Caco-2 (cell line): Measurements from ENCODE around the gene SETD1B. TPM values are rescaled to one million over a fixed set of nuclear protein-coding genes. Genes with fewer than 3 reads are reported as not detected.

ENCODE experiments used
- BruUV-seq: library from RNA; stranded (reverse); fragments of 400-500 nt; replicated peaks from 2 replicates; lab custom pipeline; 2021; lab: Mats Ljungman, UMichigan
- CTCF ChIA-PET: fragments of 300-600 bp; sonication (Branson Sonifier 250); formaldehyde crosslinking; loops from one replicate; lab custom pipeline; 2022; ENCODE audit warnings: antibody characterized with exemption; lab: Charles Lee
- POLR2A ChIA-PET: fragments of 300-600 bp; sonication (Branson Sonifier 250); formaldehyde crosslinking; loops from one replicate; lab custom pipeline; 2022; ENCODE audit warnings: antibody characterized with exemption; lab: Charles Lee
- DNase-seq, 2 experiments: peaks; one replicate each; pipeline versions ENCODE4 v3.0.0 to v3.0.0-alpha.2; 2020 to 2022
- H3K27me3 ChIP-seq: replicated peaks from 2 replicates; pipeline ENCODE4 v1.6.0; 2011; ENCODE audit warnings: low read length; ENCODE audit not compliant: control insufficient read depth, insufficient read depth
- H3K36me3 ChIP-seq: 2 replicates; pipeline ENCODE4 v1.5.1; 2011; ENCODE audit warnings: low read length; ENCODE audit not compliant: control insufficient read depth, insufficient read depth
- H3K4me1 ChIP-seq: fragments of 250-450 bp; sonication (Bioruptor Pico); 2 replicates; pipeline ENCODE4 v1.5.1; 2020; ENCODE audit warnings: mild to moderate bottlenecking
- H3K4me3 ChIP-seq: 2 replicates; pipeline ENCODE4 v1.5.1; 2011; ENCODE audit warnings: low read depth, mild to moderate bottlenecking, control low read depth, low read length
- H3K9me3 ChIP-seq: fragments of 250-450 bp; sonication (Bioruptor Pico); 2 replicates; pipeline ENCODE4 v1.5.1; 2020; ENCODE audit warnings: mild to moderate bottlenecking, moderate library complexity
- H3K27ac Mint-ChIP-seq: one replicate; pipeline ENCODE4 v1.8.0; 2022; ENCODE audit warnings: mixed read lengths; ENCODE audit not compliant: unreplicated experiment
- H3K27me3 Mint-ChIP-seq: one replicate; pipeline ENCODE4 v1.8.0; 2022; ENCODE audit warnings: mixed read lengths; ENCODE audit not compliant: insufficient read depth, unreplicated experiment
- H3K36me3 Mint-ChIP-seq: one replicate; pipeline ENCODE4 v1.8.0; 2022; ENCODE audit warnings: mild to moderate bottlenecking, mixed read lengths; ENCODE audit not compliant: insufficient read depth, unreplicated experiment
- H3K4me1 Mint-ChIP-seq: one replicate; pipeline ENCODE4 v1.8.0; 2022; ENCODE audit warnings: low read depth, mixed read lengths; ENCODE audit not compliant: unreplicated experiment
- H3K4me3 Mint-ChIP-seq: one replicate; pipeline ENCODE4 v1.8.0; 2022; ENCODE audit warnings: mild to moderate bottlenecking, moderate library complexity, mixed read lengths; ENCODE audit not compliant: unreplicated experiment
- H3K9me3 Mint-ChIP-seq: one replicate; pipeline ENCODE4 v1.8.0; 2022; ENCODE audit warnings: mixed read lengths; ENCODE audit not compliant: unreplicated experiment
- intact Hi-C: fragments of 100-400 bp; cut with micrococcal nuclease; formaldehyde crosslinking; loops from one replicate; pipeline ENCODE4 v1.10.0; 2022; ENCODE audit not compliant: unreplicated experiment
- total RNA-seq: library from RNA; stranded (reverse); gene quantifications from 2 replicates; pipeline ENCODE4 v1.2.3, GENCODE V29; 2022
- TF ChIP-seq, protein P1 (sequence below), 2 experiments: fragments of 200-600 bp in 1 of 2; IDR thresholded peaks; 1 replicate in 1 of 2; 2 replicates in 1 of 2; pipeline versions ENCODE4 v1.5.1 to v1.8.0; 2011 to 2022; ENCODE audit warnings: antibody characterized with exemption in 1 of 2, control low read depth in 1 of 2, inconsistent platforms in 1 of 2, low read depth in 1 of 2, low read length in 1 of 2, mild to moderate bottlenecking in 1 of 2, moderate library complexity in 1 of 2; ENCODE audit not compliant: insufficient read depth in 1 of 2, severe bottlenecking in 1 of 2, unreplicated experiment in 1 of 2

The SETD1B gene
- total RNA-seq, 1 experiment from 2014 or later = 16.8 TPM

DNA sequence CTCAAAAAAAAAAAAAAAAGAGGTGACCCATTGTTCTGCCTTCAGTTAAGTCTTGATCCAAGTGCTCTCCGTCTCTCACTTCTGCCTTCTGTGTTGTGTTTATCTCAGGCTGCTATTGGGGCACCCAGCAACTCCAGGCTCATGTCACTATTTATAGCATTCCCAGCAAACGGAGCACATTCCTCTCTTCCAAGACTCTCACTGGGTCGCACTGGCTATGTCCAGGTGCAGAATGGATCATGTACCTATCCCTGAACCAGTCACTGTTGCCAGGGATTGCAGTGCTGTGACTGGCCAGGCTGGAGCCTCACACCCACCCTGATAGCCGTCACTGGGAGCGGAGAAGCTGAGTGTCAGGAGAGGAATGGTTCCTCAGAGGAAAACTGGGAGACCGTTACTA, 41.5 kb upstream of the SETD1B start:
- no TSS peak for BruUV-seq
- TF ChIP-seq, protein P1, sequence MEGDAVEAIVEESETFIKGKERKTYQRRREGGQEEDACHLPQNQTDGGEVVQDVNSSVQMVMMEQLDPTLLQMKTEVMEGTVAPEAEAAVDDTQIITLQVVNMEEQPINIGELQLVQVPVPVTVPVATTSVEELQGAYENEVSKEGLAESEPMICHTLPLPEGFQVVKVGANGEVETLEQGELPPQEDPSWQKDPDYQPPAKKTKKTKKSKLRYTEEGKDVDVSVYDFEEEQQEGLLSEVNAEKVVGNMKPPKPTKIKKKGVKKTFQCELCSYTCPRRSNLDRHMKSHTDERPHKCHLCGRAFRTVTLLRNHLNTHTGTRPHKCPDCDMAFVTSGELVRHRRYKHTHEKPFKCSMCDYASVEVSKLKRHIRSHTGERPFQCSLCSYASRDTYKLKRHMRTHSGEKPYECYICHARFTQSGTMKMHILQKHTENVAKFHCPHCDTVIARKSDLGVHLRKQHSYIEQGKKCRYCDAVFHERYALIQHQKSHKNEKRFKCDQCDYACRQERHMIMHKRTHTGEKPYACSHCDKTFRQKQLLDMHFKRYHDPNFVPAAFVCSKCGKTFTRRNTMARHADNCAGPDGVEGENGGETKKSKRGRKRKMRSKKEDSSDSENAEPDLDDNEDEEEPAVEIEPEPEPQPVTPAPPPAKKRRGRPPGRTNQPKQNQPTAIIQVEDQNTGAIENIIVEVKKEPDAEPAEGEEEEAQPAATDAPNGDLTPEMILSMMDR (IDR thresholded peaks at IDR 0.05; ENCODE audit: insufficient read depth in 1 of 2, low read depth in 1 of 2, low read length in 1 of 2, severe bottlenecking in 1 of 2, unreplicated experiment in 1 of 2) = no peak
- CTCF ChIA-PET = interaction anchor here (0.7 to 1.2 kb wide), 2 partner anchors 10 to 49 kb away, joined by 3 to 5 read pairs; no protein-coding TSS in a partner anchor
- H3K27me3 ChIP-seq = no peaks in the 10 kb centered on the region
- Mint-ChIP-seq H3K9me3 (no peaks in the 10 kb centered on the region), H3K4me1 (no peaks in the 10 kb centered on the region), H3K36me3 (peaks cover 6% of the 10 kb centered on the region), H3K27ac (peak overlapping the region; percentile 78), H3K4me3 (no peak overlapping the region), H3K27me3 (no peaks in the 10 kb centered on the region)
- DNase-seq = no peak
- POLR2A ChIA-PET = no interaction called here
- no peak overlapping the region for H3K4me3 ChIP-seq
- no peaks in the 10 kb centered on the region for H3K9me3 ChIP-seq
- intact Hi-C loops = no loop called here
- H3K4me1 ChIP-seq = peaks cover 8% of the 10 kb centered on the region; the same call in 1 of the 2 replicates
- H3K36me3 ChIP-seq = no peaks in the 10 kb centered on the region

DNA sequence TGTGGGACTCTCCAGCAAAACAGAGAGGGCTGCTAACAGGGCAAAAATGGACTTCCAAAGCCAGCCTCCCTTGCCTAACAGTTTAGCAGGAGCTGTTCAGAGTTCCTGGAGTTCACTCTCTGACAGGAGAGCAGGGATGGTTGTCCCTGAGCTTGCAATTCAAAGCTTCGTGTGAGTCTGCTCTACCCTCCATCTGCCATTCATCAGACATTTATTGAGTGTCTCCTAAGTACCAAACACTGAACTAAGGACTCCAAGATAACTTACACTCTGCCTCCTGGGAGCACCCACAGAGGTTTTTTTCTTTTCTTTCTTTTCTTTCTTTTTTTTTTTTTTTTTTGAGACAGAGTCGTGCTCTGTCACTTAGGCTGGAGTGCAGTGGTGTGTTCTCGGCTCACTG, 39.0 kb upstream of the SETD1B start:
- H3K9me3 Mint-ChIP-seq = no peaks in the 10 kb centered on the region
- Histone ChIP-seq H3K4me1 (peaks cover 8% of the 10 kb centered on the region), H3K27me3 (no peaks in the 10 kb centered on the region), H3K9me3 (no peaks in the 10 kb centered on the region), H3K36me3 (no peaks in the 10 kb centered on the region), H3K4me3 (no peak overlapping the region)
- DNase-seq = no peak
- TF ChIP-seq, protein P1 (IDR thresholded peaks at IDR 0.05; ENCODE audit: insufficient read depth in 1 of 2, low read depth in 1 of 2, low read length in 1 of 2, severe bottlenecking in 1 of 2, unreplicated experiment in 1 of 2) = no peak
- H3K4me3 Mint-ChIP-seq = no peak overlapping the region
- H3K36me3 Mint-ChIP-seq = peaks cover 10% of the 10 kb centered on the region
- no peaks in the 10 kb centered on the region for H3K27me3 Mint-ChIP-seq
- POLR2A ChIA-PET = no interaction called here
- CTCF ChIA-PET = interaction anchor here (0.7 kb wide), 1 partner anchor 214 kb away, joined by 3 read pairs; no protein-coding TSS in a partner anchor
- intact Hi-C loops = no loop called here
- no peaks in the 10 kb centered on the region for H3K4me1 Mint-ChIP-seq
- BruUV-seq = no TSS peak
- no peak overlapping the region for H3K27ac Mint-ChIP-seq

DNA sequence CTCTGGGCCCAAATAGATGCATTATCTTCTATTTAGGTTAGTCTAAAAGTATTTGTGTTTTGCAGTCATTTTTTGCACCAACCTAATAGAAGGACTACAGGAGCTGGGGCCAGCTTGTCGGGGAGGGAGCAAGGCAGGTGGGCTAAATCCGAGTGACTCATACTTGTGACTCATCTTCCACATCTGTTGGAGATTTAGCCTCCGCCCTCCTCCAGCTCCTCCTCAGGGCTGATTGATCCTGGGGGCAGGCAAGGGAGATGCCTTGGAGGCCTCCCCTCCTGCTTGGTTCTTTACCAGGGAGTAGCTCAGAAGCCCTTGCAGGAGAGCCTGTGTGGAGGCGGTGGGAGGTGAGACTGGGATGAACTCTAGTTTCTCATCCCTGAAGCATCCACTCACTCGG, 38.2 kb upstream of the SETD1B start:
- BruUV-seq = no TSS peak
- CTCF ChIA-PET = interaction anchor here (0.6 kb wide), 1 partner anchor 998 kb away, joined by 3 read pairs; no protein-coding TSS in a partner anchor
- Histone ChIP-seq H3K9me3 (no peaks in the 10 kb centered on the region), H3K27me3 (no peaks in the 10 kb centered on the region), H3K4me3 (no peak overlapping the region), H3K36me3 (no peaks in the 10 kb centered on the region), H3K4me1 (peaks cover 8% of the 10 kb centered on the region)
- POLR2A ChIA-PET = no interaction called here
- DNase-seq = no peak
- intact Hi-C loops = no loop called here
- no peaks in the 10 kb centered on the region for H3K9me3 Mint-ChIP-seq
- H3K4me1 Mint-ChIP-seq = no peaks in the 10 kb centered on the region
- H3K4me3 Mint-ChIP-seq = no peak overlapping the region
- peaks cover 12% of the 10 kb centered on the region for H3K36me3 Mint-ChIP-seq
- no peak overlapping the region for H3K27ac Mint-ChIP-seq
- no peaks in the 10 kb centered on the region for H3K27me3 Mint-ChIP-seq
- TF ChIP-seq, protein P1 (IDR thresholded peaks at IDR 0.05; ENCODE audit: insufficient read depth in 1 of 2, low read depth in 1 of 2, low read length in 1 of 2, severe bottlenecking in 1 of 2, unreplicated experiment in 1 of 2) = no peak
